Raji (cell line): Measurements from ENCODE around the gene VSTM2B.

Source experiments
- POLR2A ChIP-seq: IDR thresholded peaks from 2 replicates; pipeline ENCODE4 v1.6.1; 2011; ENCODE audit warnings: low read depth, low read length, control low read depth; ENCODE audit not compliant: insufficient read depth

The VSTM2B gene

GRCh38 chr19:29530540-29531457, 5.0 kb downstream of the VSTM2B start:
- no peak for TF ChIP-seq POLR2A

GRCh38 chr19:29531458-29532025, 5.7 kb downstream of the VSTM2B start:
- no peak for TF ChIP-seq POLR2A

GRCh38 chr19:29532097-29532496, 6.3 kb downstream of the VSTM2B start:
- no peak for TF ChIP-seq POLR2A

- TF ChIP-seq POLR2A: no peak
These were observed 7.2 kb downstream of the VSTM2B start for GRCh38 chr19:29532956-29533355.

GRCh38 chr19:29533578-29534544, 8.1 kb downstream of the VSTM2B start:
- TF ChIP-seq POLR2A: no peak

- TF ChIP-seq POLR2A: no peak
These were observed 9.5 kb downstream of the VSTM2B start for GRCh38 chr19:29535214-29535831.

- no peak for TF ChIP-seq POLR2A
These were observed 10.3 kb downstream of the VSTM2B start for GRCh38 chr19:29535984-29536508.

- no peak for TF ChIP-seq POLR2A
These were observed 11.4 kb downstream of the VSTM2B start for GRCh38 chr19:29537181-29537580.

GRCh38 chr19:29537601-29538000, 11.8 kb downstream of the VSTM2B start:
- no peak for TF ChIP-seq POLR2A

GRCh38 chr19:29538146-29538545, 12.4 kb downstream of the VSTM2B start:
- TF ChIP-seq POLR2A: no peak

- no peak for TF ChIP-seq POLR2A
These were observed 12.9 kb downstream of the VSTM2B start for GRCh38 chr19:29538651-29539050.

GRCh38 chr19:29539131-29539530, 13.3 kb downstream of the VSTM2B start:
- no peak for TF ChIP-seq POLR2A

- no peak for TF ChIP-seq POLR2A
These were observed 13.9 kb downstream of the VSTM2B start for GRCh38 chr19:29539670-29540069.

GRCh38 chr19:29540114-29540513, 14.3 kb downstream of the VSTM2B start:
- no peak for TF ChIP-seq POLR2A
